ENCODE data around the gene KIAA0753. TPM values are rescaled to one million over a fixed set of nuclear protein-coding genes. Genes with fewer than 3 reads are reported as not detected.

KIAA0753 gene
- total and polyA plus RNA-seq, 10 of the 15 experiments (the other 5 are each of a cell fraction or from before 2014, with no cell fraction given), result 2.2 to 15.2 (median 7.7) TPM

DNA sequence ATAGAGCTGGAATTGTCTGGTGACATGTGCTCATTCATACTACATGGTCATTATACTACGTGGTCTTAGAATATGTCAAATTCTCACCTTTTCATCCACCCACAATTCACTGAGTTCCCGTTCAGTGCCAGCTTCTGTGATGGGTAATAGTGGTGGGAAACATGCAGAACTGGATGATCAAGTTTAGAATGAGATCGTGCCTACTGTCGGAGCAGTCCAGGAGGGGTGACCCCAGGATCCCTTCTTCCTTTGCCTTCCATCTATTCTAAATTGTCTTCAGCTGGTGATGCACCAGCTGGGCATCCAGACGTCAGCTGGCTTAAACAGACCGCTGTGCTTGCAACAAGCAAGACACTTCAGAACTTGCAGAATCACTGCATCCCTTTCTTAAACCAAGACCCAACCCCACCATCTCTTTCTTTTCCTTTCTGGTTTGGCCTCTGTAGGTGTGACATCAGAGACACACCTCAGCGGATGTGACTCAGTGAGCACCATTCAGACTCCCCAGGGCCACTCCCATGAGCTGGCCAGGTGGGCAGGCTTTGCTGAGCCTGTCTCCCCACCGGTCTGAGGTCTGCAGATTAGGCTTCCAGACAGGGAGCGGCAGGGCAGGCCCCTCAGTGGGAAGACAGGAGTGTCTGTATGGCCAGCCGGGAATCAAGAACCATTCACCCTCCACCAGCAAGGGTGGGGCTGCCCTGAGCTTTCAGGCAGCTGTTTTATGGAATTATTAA lies 29.1 kb upstream of the KIAA0753 start:
- no peaks in the 10 kb centered on the region for H3K4me1 ChIP-seq (ENCODE audit: control insufficient read depth, insufficient read depth, low read length)
- in situ Hi-C loops (cut with MboI) (no loop called here), intact Hi-C loops (cut with micrococcal nuclease; ENCODE audit: unreplicated experiment) (loop anchor here (5.0 to 10.0 kb wide), 2 partner anchors 85 to 243 kb away; partner anchors contain the start of gene XAF1)
- no peaks in the 10 kb centered on the region for H3K27me3 ChIP-seq (replicated peaks in 1 of 2; ENCODE audit: control insufficient read depth in 2 of 2, insufficient read depth in 2 of 2, low read length in 1 of 2)
- H3K36me3 ChIP-seq (ENCODE audit: control insufficient read depth in 2 of 2, insufficient read depth in 2 of 2, low read length in 1 of 2), result no peaks in the 10 kb centered on the region
- H3K9ac ChIP-seq (ENCODE audit: control insufficient read depth, insufficient read depth, low read length), result no peak overlapping the region
- CTCF ChIA-PET, result interaction anchor here (1.1 kb wide), 1 partner anchor 32 kb away, joined by 3 read pairs; no protein-coding TSS in a partner anchor
- no peak overlapping the region for H3K27ac ChIP-seq (ENCODE audit: control insufficient read depth, insufficient read depth)
- WGBS (ENCODE audit: insufficient coverage, insufficient replicate concordance, low lambda C conversion rate, missing lambda C conversion rate), result 70% methylated on average over 10 of the region's 10 CpGs
- H3K4me3 ChIP-seq, result no peak overlapping the region
- SMC1A ChIA-PET (ENCODE audit: uncharacterized antibody, unreplicated experiment), result no interaction called here
- RAD21 ChIA-PET (ENCODE audit: unreplicated experiment), result interaction anchor here (0.9 kb wide), 1 partner anchor 85 kb away, joined by 3 read pairs; no protein-coding TSS in a partner anchor
- no peaks in the 10 kb centered on the region for H3K9me3 ChIP-seq (replicated peaks; ENCODE audit: control insufficient read depth, insufficient read depth, low read length)
- POLR2A ChIA-PET, result interaction anchor here (0.6 kb wide), 2 partner anchors 177 to 336 kb away, joined by 4 read pairs; no protein-coding TSS in a partner anchor
- no peak overlapping the region for H2AFZ ChIP-seq (ENCODE audit: control insufficient read depth, low read depth, low read length)
- FAIRE-seq (no peak), DNase-seq (ENCODE audit: low read depth, low spot score) (no peak), ATAC-seq (no peak)
- H4K20me1 ChIP-seq (ENCODE audit: control insufficient read depth, insufficient read depth), result no peaks in the 10 kb centered on the region
- no peak overlapping the region for H3K4me2 ChIP-seq (ENCODE audit: control insufficient read depth, insufficient read depth)
- TF ChIP-seq NBN (IDR thresholded peaks at IDR 0.05), result no peak
- TF ChIP-seq KLF5 (IDR thresholded peaks at IDR 0.05; ENCODE audit: partially characterized antibody), result no peak
- no peak for TF ChIP-seq SP1 (IDR thresholded peaks at IDR 0.05; ENCODE audit: low read depth, low read length)
- TF ChIP-seq SMARCA5 (IDR thresholded peaks at IDR 0.05), result no peak
- no peak for TF ChIP-seq SMC3 (IDR thresholded peaks at IDR 0.05; ENCODE audit: borderline replicate concordance, low read length)
- TF ChIP-seq, protein P1, sequence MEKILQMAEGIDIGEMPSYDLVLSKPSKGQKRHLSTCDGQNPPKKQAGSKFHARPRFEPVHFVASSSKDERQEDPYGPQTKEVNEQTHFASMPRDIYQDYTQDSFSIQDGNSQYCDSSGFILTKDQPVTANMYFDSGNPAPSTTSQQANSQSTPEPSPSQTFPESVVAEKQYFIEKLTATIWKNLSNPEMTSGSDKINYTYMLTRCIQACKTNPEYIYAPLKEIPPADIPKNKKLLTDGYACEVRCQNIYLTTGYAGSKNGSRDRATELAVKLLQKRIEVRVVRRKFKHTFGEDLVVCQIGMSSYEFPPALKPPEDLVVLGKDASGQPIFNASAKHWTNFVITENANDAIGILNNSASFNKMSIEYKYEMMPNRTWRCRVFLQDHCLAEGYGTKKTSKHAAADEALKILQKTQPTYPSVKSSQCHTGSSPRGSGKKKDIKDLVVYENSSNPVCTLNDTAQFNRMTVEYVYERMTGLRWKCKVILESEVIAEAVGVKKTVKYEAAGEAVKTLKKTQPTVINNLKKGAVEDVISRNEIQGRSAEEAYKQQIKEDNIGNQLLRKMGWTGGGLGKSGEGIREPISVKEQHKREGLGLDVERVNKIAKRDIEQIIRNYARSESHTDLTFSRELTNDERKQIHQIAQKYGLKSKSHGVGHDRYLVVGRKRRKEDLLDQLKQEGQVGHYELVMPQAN (conservative IDR thresholded peaks at IDR 0.05), result no peak
- TF ChIP-seq SIN3A (IDR thresholded peaks at IDR 0.05; ENCODE audit: low read depth, low read length), result no peak
- no peak for TF ChIP-seq BCL11A (IDR thresholded peaks at IDR 0.05; ENCODE audit: low read depth, low read length)
- TF ChIP-seq PML (IDR thresholded peaks at IDR 0.05; ENCODE audit: low read length), result no peak
- no TSS peak for BruUV-seq (replicated peaks)
- no peaks in the 10 kb centered on the region for H3K79me2 ChIP-seq (ENCODE audit: control insufficient read depth, insufficient read depth, low read length)
